ENCODE results near the gene CRACR2A.

GRCh38 chr12:3740480-3741231 is 12.3 kb downstream of the CRACR2A start:
- no peak for TF ChIP-seq NRF1 (IDR thresholded peaks at IDR 0.05; ENCODE audit: low read depth, low read length)
- no peak for TF ChIP-seq TEAD4 (IDR thresholded peaks at IDR 0.05; ENCODE audit: low read depth, low read length)
- no peak for TF ChIP-seq EZH2 (IDR thresholded peaks at IDR 0.05; ENCODE audit: low read depth, low read length, severe bottlenecking)
- TF ChIP-seq POLR2AphosphoS5 (IDR thresholded peaks at IDR 0.05; ENCODE audit: low read depth, low read length), result no peak
- no peak for TF ChIP-seq CTCF (IDR thresholded peaks at IDR 0.05; ENCODE audit: control extremely low read depth in 1 of 3, insufficient read depth in 1 of 3, low read depth in 1 of 3, low read length in 3 of 3)
- TF ChIP-seq MAX (IDR thresholded peaks at IDR 0.05), result no peak
- TF ChIP-seq TCF12 (IDR thresholded peaks at IDR 0.05; ENCODE audit: low read depth, low read length), result no peak
- no peak for TF ChIP-seq MAFK (IDR thresholded peaks at IDR 0.05; ENCODE audit: low read depth, low read length)
- no peak for TF ChIP-seq ZNF274 (IDR thresholded peaks at IDR 0.05; ENCODE audit: borderline replicate concordance, extremely low read depth, low read length)
- no peak for TF ChIP-seq TAF1 (IDR thresholded peaks at IDR 0.05; ENCODE audit: low read depth, low read length)
